Measurements from ENCODE around the gene MID1.

Gene MID1

DNA sequence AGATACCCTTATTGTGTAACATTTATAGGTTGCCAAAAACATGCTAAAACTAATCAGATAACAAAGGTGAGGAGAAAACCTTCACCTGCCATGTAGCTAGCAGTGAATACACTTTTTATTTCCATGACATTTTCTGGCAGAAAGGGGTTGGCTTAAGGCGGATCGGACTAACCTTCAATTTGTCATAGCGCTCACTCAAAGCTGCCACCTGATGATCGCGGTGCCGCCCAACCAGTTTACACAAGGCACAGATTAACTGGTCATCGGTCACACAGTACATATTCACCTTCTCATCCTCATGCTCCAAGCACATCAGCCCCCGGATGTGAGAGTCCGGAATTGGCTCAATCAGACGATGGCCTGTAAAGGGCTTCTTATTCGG is 53.7 kb downstream of the MID1 start:
- Histone ChIP-seq H3K4me3 (no peak overlapping the region), H3K27me3 (peaks cover 78 to 100% (median 98%) of the 10 kb centered on the region in 11 experiments), H3K36me3 (no peaks in the 10 kb centered on the region), H3K27ac (no peak overlapping the region), H3K4me2 (no peak overlapping the region), H3K4me1 (no peaks in the 10 kb centered on the region), H3K9ac (no peak overlapping the region), H3K9me3 (replicated peaks in 1 of 11) (peaks cover 0 to 7% (median 0%) of the 10 kb centered on the region in 11 experiments; a peak in 1 of 22 replicates), H4K20me1 (0 out of 22 replicates have a peak, but pooled peaks cover 0 to 2% (median 0%) of the 10 kb centered on the region in 11 experiments)
- TF ChIP-seq Cebpa-rat (IDR thresholded peaks at IDR 0.05), result no peak

DNA sequence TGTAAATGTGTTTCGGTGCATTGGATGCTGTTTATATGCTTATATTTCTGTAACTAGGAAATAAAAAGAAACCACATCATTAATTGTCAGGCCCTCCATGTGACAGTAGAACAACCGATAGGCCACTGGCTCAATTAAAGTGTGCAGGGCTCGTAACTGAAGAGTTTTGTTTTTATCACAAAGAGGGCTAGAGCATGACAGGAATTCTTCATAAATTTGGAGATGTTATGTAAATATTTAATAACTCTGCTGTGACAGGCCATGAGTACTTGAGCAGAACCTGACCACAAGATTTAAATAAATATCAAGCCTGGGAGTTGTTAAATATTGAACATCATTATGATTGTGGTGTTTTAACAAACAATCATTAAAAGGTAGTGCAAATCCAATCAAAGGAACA is 55.9 kb downstream of the MID1 start:
- Histone ChIP-seq H3K9me3 (replicated peaks in 1 of 11) (peaks cover 0 to 13% (median 0%) of the 10 kb centered on the region in 11 experiments; a peak in 3 of 22 replicates), H3K4me1 (no peaks in the 10 kb centered on the region), H3K9ac (no peak overlapping the region), H3K4me2 (no peak overlapping the region), H3K36me3 (no peaks in the 10 kb centered on the region), H3K27ac (no peak overlapping the region), H3K27me3 (peaks cover 66 to 97% (median 93%) of the 10 kb centered on the region in 11 experiments), H3K4me3 (no peak overlapping the region), H4K20me1 (0 out of 22 replicates have a peak, but pooled peaks cover 0 to 2% (median 0%) of the 10 kb centered on the region in 11 experiments)
- TF ChIP-seq Cebpa-rat (IDR thresholded peaks at IDR 0.05), result no peak

DNA sequence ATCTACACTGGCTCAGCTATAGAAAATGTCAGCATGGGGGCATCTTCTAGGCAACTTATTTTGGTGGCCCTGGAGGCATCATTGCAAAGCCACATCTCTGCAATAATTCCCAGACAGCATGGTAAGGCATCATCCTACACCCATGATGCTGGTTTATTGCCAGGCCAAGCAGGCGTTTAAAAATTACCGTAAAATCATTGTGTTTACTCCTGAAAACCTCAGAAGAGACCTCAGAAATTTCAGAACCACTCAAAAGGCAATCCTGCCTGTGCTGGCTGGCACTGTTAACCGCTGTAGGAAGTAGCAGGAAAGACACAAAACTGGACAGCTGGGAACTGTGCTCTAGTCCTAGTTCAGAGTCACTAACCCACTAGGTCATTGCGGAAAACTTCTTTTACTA is 63.2 kb downstream of the MID1 start:
- no peaks in the 10 kb centered on the region for H3K36me3 ChIP-seq
- no peak overlapping the region for H3K27ac ChIP-seq
- H3K27me3 ChIP-seq, result peaks cover 64 to 96% (median 88%) of the 10 kb centered on the region in 11 experiments

DNA sequence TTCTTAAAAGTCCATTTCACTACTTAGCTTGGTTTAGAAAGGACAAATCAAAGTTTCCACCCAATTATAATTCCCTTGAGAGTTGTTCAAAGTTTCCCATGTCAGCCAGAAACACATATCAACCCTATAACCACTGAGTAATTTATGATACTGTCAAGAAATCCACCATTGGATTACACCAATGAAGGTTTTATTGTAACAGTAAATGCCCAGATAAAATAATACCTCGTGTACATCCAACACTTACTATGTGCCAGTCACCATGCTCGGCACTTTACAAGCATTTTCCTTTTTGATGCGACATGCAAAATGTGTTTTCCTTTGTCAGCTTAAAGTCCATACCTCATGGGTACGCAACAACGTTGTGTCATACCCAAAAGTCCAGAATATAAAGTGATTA is 64.0 kb downstream of the MID1 start:
- TF ChIP-seq Cebpa-rat (IDR thresholded peaks at IDR 0.05), result no peak
- Histone ChIP-seq H3K4me2 (no peak overlapping the region), H3K27ac (no peak overlapping the region), H3K9ac (no peak overlapping the region), H3K9me3 (replicated peaks in 1 of 11) (peaks cover 20 to 38% (median 29%) of the 10 kb centered on the region in 11 experiments), H3K36me3 (no peaks in the 10 kb centered on the region), H4K20me1 (no peaks in the 10 kb centered on the region), H3K4me1 (no peaks in the 10 kb centered on the region), H3K4me3 (no peak overlapping the region), H3K27me3 (peaks cover 68 to 96% (median 88%) of the 10 kb centered on the region in 11 experiments)

More for the DNA sequence above, 63.2 kb downstream of the MID1 start:
- Histone ChIP-seq H3K4me1 (no peaks in the 10 kb centered on the region), H4K20me1 (no peaks in the 10 kb centered on the region), H3K4me3 (no peak overlapping the region), H3K4me2 (no peak overlapping the region), H3K9me3 (replicated peaks in 1 of 11) (peaks cover 20 to 42% (median 30%) of the 10 kb centered on the region in 11 experiments), H3K9ac (no peak overlapping the region)
- no peak for TF ChIP-seq Cebpa-rat (IDR thresholded peaks at IDR 0.05)

DNA sequence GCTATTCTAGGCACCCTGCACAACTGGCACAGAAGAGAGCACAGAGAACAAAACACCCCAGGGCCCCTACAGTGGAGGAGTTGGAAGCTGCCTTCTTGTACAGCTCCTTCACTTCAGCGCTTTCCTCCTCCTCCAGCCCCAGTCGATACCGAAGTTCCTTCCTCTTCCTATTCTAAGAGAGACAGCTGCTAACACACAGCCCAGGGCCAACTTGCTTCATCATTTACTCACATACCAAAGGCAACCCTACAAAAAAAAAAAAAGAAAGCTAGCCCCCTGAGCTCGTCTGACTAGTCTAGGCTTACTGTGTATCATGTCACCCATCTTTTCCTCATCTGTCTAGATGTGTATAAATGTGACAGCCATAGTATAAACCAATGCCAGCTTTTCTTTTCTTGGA is 64.5 kb downstream of the MID1 start:
- no peak for TF ChIP-seq Cebpa-rat (IDR thresholded peaks at IDR 0.05)
- no peak overlapping the region for H3K27ac ChIP-seq
- H3K4me2 ChIP-seq, result no peak overlapping the region
- H3K4me1 ChIP-seq, result no peaks in the 10 kb centered on the region
- H3K36me3 ChIP-seq, result no peaks in the 10 kb centered on the region
- H4K20me1 ChIP-seq, result no peaks in the 10 kb centered on the region
- H3K27me3 ChIP-seq, result peaks cover 72 to 100% (median 92%) of the 10 kb centered on the region in 11 experiments
- no peak overlapping the region for H3K4me3 ChIP-seq
- H3K9me3 ChIP-seq (replicated peaks in 1 of 11), result peaks cover 20 to 38% (median 29%) of the 10 kb centered on the region in 11 experiments
- no peak overlapping the region for H3K9ac ChIP-seq

DNA sequence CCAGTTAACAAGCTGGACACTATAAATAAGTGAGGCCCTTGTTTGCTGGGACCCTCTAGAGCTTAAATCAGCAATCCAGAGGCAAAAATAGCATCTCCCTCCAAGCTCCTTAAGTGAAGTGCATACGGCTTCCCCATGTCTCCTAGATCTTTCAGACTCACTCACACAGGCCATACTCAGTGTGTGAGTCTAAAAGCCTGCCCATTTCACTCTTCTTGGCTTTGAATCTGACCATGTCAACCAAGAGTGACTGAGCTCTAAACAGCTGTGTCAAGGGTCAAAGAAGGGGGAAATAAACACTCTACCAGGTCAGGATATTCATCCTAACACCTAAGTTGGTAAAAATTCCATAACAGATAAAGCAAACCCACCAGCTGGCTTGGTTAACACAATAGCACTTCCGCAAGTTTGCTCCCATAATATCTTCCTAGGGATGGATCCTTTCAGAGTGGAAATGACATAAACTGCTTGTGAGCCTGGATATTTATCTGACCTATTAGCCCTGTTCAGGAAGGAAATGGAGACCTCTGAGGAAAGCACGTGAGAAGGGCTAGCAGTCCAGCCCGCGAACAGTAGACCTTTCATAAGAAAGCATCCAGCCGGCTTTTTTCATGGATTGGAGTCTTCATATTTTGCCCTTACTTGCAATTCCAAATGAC is 65.6 kb downstream of the MID1 start:
- no peak overlapping the region for H3K4me2 ChIP-seq
- H3K4me1 ChIP-seq, result no peaks in the 10 kb centered on the region
- no peaks in the 10 kb centered on the region for H3K36me3 ChIP-seq
- no peak overlapping the region for H3K4me3 ChIP-seq
- no peak overlapping the region for H3K27ac ChIP-seq
- H3K27me3 ChIP-seq, result peaks cover 76 to 100% (median 93%) of the 10 kb centered on the region in 11 experiments
- H4K20me1 ChIP-seq, result no peaks in the 10 kb centered on the region
- no peak overlapping the region for H3K9ac ChIP-seq
- no peak for TF ChIP-seq Cebpa-rat (IDR thresholded peaks at IDR 0.05)
- peaks cover 20 to 38% (median 28%) of the 10 kb centered on the region in 11 experiments for H3K9me3 ChIP-seq (replicated peaks in 1 of 11)

DNA sequence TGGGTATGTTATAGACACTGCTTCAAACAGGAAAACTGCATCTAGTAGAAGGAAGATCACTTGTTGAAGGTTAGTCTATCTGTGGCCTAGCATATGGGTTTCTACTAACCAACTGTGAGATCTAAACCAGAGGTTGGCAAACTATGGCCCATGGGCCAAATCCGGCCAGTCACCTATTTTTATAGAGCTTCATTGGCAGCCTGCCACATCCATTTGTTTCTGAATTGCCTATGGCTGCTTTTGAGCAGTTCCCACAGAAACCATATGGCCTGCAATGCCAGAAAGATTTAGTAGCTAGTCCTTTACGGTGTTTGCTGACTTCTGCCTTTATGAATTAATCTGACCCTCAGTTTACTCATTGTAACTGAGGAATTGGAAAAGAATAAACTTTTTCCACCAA is 71.1 kb downstream of the MID1 start:
- Histone ChIP-seq H3K4me2 (no peak overlapping the region), H3K27me3 (peaks cover 65 to 100% (median 94%) of the 10 kb centered on the region in 11 experiments), H3K9me3 (replicated peaks in 1 of 11) (peaks cover 0 to 7% (median under 1%) of the 10 kb centered on the region in 11 experiments; a peak in 4 of 22 replicates), H4K20me1 (no peaks in the 10 kb centered on the region; a peak in 1 of 22 replicates), H3K4me3 (no peak overlapping the region), H3K4me1 (no peaks in the 10 kb centered on the region), H3K36me3 (no peaks in the 10 kb centered on the region), H3K9ac (no peak overlapping the region), H3K27ac (no peak overlapping the region)
- TF ChIP-seq Cebpa-rat (IDR thresholded peaks at IDR 0.05), result no peak

DNA sequence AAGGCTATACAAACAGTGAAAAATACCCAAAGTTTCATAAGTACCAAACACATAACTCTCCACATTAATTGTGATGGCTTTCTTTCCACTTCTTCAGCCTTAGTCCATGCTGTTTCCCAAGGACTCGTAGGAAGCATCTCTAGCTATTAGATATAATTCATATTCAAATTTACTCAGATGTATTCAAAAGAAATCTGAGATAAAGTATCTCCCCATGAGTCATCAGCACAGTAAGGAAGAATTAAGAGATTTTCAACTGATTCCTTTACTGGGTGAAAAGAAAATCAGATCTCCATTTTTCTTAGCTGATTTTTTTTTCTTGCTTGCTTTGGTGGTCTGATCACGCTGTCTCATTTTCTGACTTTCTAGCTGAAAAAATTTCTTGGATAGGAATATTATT is 71.7 kb downstream of the MID1 start:
- Histone ChIP-seq H3K4me1 (no peaks in the 10 kb centered on the region), H3K36me3 (no peaks in the 10 kb centered on the region), H3K27ac (no peak overlapping the region), H3K9ac (no peak overlapping the region), H3K4me3 (no peak overlapping the region), H3K27me3 (peaks cover 69 to 100% (median 95%) of the 10 kb centered on the region in 11 experiments), H3K4me2 (no peak overlapping the region), H4K20me1 (no peaks in the 10 kb centered on the region; a peak in 1 of 22 replicates), H3K9me3 (replicated peaks in 1 of 11) (peaks cover 0 to under 1% (median 0%) of the 10 kb centered on the region in 11 experiments; a peak in 1 of 22 replicates)
- TF ChIP-seq Cebpa-rat (IDR thresholded peaks at IDR 0.05), result no peak

DNA sequence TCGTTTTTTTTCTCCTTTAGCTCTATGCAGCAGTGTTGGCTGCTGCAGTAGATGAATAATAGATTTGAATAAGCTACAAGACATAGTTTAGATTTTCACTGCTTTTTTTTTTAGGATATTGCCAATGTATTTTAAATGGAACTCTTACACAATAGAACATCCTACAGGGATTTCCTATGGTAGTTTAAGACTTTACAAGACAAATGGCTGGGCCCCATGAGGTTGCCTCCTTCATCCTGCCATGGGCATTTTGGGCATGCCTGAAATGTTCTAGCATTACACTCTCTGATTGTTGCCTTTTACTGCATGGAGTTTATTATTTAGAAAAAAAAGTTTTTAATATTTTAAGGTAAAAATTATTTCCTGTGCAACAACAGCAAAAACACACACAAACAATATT is 74.5 kb downstream of the MID1 start:
- Histone ChIP-seq H3K27ac (no peak overlapping the region), H3K4me1 (no peaks in the 10 kb centered on the region), H4K20me1 (no peaks in the 10 kb centered on the region; a peak in 1 of 22 replicates)

DNA sequence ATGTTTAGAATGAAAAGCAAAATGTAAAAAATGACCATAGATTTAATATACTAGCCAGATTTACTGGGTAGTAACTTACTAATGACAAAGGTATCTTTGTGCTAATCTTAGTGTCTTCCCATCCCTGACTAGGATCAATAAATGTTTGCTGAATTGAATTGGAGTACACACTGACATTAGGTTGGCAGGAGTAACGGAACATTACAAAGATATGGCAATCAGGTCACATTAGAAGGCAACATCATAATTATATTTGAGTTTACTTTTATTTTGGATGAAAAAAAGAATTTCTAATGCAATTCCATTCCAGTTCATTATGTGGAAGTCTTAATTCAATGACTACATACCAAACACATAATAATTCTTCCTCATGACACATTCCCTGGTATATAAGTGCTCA is 77.8 kb downstream of the MID1 start:
- Histone ChIP-seq H3K27me3 (peaks cover 89 to 99% (median 99%) of the 10 kb centered on the region in 11 experiments), H3K27ac (no peak overlapping the region), H3K36me3 (no peaks in the 10 kb centered on the region), H3K9ac (no peak overlapping the region), H4K20me1 (no peaks in the 10 kb centered on the region), H3K4me3 (no peak overlapping the region), H3K9me3 (replicated peaks in 1 of 11) (peaks cover 0 to 3% (median 0%) of the 10 kb centered on the region in 11 experiments; a peak in 3 of 22 replicates), H3K4me1 (no peaks in the 10 kb centered on the region), H3K4me2 (no peak overlapping the region)
- no peak for TF ChIP-seq Cebpa-rat (IDR thresholded peaks at IDR 0.05)

More for the DNA sequence above, 74.5 kb downstream of the MID1 start:
- Histone ChIP-seq H3K9ac (no peak overlapping the region), H3K4me2 (no peak overlapping the region), H3K4me3 (no peak overlapping the region), H3K36me3 (no peaks in the 10 kb centered on the region), H3K27me3 (peaks cover 81 to 99% (median 99%) of the 10 kb centered on the region in 11 experiments), H3K9me3 (replicated peaks in 1 of 11) (no peaks in the 10 kb centered on the region)
- no peak for TF ChIP-seq Cebpa-rat (IDR thresholded peaks at IDR 0.05)
